Measurements from ENCODE around the gene CCDC92B.
A peak's percentile ranks its signal among the peaks of the same experiment; 100 is the strongest.
"Not testable (repeated sequence)": the region's sequence is repeated elsewhere in the genome, so short reads cannot be mapped to it uniquely, and the experiment has no call there.

The CCDC92B gene

GRCh38 chr17:2749058-2749783, at the start of gene CCDC92B:
Gene CCDC92B, minus strand, starts transcription at chr17:2749652. Its CDS starts 14,507 bp downstream, at chr17:2735145.
- no peak for DNase-seq

- DNase-seq, result no peak
These were observed 49.2 kb upstream of the CCDC92B start for GRCh38 chr17:2798678-2799077.

- no peak for DNase-seq
These were observed 48.7 kb upstream of the CCDC92B start for GRCh38 chr17:2798188-2798587.

GRCh38 chr17:2797637-2798036, 48.2 kb upstream of the CCDC92B start:
- DNase-seq, result no peak

- DNase-seq, result no peak
These were observed 47.8 kb upstream of the CCDC92B start for GRCh38 chr17:2797226-2797625.

GRCh38 chr17:2796164-2797125, 47.0 kb upstream of the CCDC92B start, which contains the start of gene RAP1GAP2:
Gene RAP1GAP2, plus strand, starts transcription at chr17:2796438. Its CDS starts 90 bp downstream, at chr17:2796528.
- peak; percentile 82 for DNase-seq

- no peak for DNase-seq
These were observed 46.1 kb upstream of the CCDC92B start for GRCh38 chr17:2795441-2796163.

GRCh38 chr17:2794111-2794803, 44.8 kb upstream of the CCDC92B start:
- peak; percentile 16 for DNase-seq

GRCh38 chr17:2792366-2793169, 43.1 kb upstream of the CCDC92B start:
- DNase-seq, result peak; percentile 53

GRCh38 chr17:2789700-2790099, 40.2 kb upstream of the CCDC92B start:
- no peak for DNase-seq

GRCh38 chr17:2786176-2786881, 36.9 kb upstream of the CCDC92B start:
- peak; percentile 91 for DNase-seq

GRCh38 chr17:2785376-2785775, 35.9 kb upstream of the CCDC92B start:
- not testable (repeated sequence) for DNase-seq

GRCh38 chr17:2784864-2785263, 35.4 kb upstream of the CCDC92B start:
- DNase-seq, result no peak

- DNase-seq, result no peak
These were observed 34.0 kb upstream of the CCDC92B start for GRCh38 chr17:2783310-2784030.

- no peak for DNase-seq
These were observed 32.6 kb upstream of the CCDC92B start for GRCh38 chr17:2782055-2782454.

GRCh38 chr17:2781598-2781997, 32.1 kb upstream of the CCDC92B start:
- not testable (repeated sequence) for DNase-seq

GRCh38 chr17:2780931-2781454, 31.5 kb upstream of the CCDC92B start:
- no peak for DNase-seq

GRCh38 chr17:2780256-2780655, 30.8 kb upstream of the CCDC92B start:
- DNase-seq, result no peak

GRCh38 chr17:2779545-2779944, 30.1 kb upstream of the CCDC92B start:
- DNase-seq, result no peak

- no peak for DNase-seq
These were observed 29.0 kb upstream of the CCDC92B start for GRCh38 chr17:2778489-2778888.

All from CD4-positive, alpha-beta T cell treated with Interferon gamma for 1 hour (primary cell).